ENCODE data around the gene GRAMD4. TPM values are rescaled to one million over a fixed set of nuclear protein-coding genes. Genes with fewer than 3 reads are reported as not detected.

GRAMD4 gene
- total RNA-seq, 1 donor from 2014 or later, result 64.8 TPM

- DNase-seq (ENCODE audit: low spot score), result no peak
Measured at GRCh38 chr22:46695346-46696228, 75.4 kb downstream of the GRAMD4 start.

GRCh38 chr22:46696229-46696518 lies 76.0 kb downstream of the GRAMD4 start:
- no peak for DNase-seq (ENCODE audit: low spot score)
- intact Hi-C loops (cut with DNase I), result no loop called here

More at GRCh38 chr22:46695346-46696228, 75.4 kb downstream of the GRAMD4 start:
- intact Hi-C loops (cut with DNase I), result no loop called here

- intact Hi-C loops (cut with DNase I), result no loop called here
- DNase-seq (ENCODE audit: low spot score), result no peak
Measured at GRCh38 chr22:46696614-46697013, 76.4 kb downstream of the GRAMD4 start.

- intact Hi-C loops (cut with DNase I), result no loop called here
- no peak for DNase-seq (ENCODE audit: low spot score)
Measured at GRCh38 chr22:46697811-46698515, 77.8 kb downstream of the GRAMD4 start.

- DNase-seq (ENCODE audit: low spot score), result no peak
- intact Hi-C loops (cut with DNase I), result no loop called here
Measured at GRCh38 chr22:46699091-46699490, 78.9 kb downstream of the GRAMD4 start.

GRCh38 chr22:46701262-46701661 lies 81.1 kb downstream of the GRAMD4 start:
- DNase-seq (ENCODE audit: low spot score), result no peak

GRCh38 chr22:46703171-46703995 lies 83.2 kb downstream of the GRAMD4 start:
- intact Hi-C loops (cut with DNase I), result no loop called here
- DNase-seq (ENCODE audit: low spot score), result no peak

More at GRCh38 chr22:46701262-46701661, 81.1 kb downstream of the GRAMD4 start:
- intact Hi-C loops (cut with DNase I), result no loop called here

- no peak for DNase-seq (ENCODE audit: low spot score)
- intact Hi-C loops (cut with DNase I), result no loop called here
Measured at GRCh38 chr22:46703996-46704370, 83.8 kb downstream of the GRAMD4 start.

- DNase-seq (ENCODE audit: low spot score), result no peak
- intact Hi-C loops (cut with DNase I), result no loop called here
Measured at GRCh38 chr22:46706060-46706459, 85.9 kb downstream of the GRAMD4 start.

- DNase-seq (ENCODE audit: low spot score), result no peak
- intact Hi-C loops (cut with DNase I), result no loop called here
Measured at GRCh38 chr22:46707305-46707704, 87.1 kb downstream of the GRAMD4 start.

- intact Hi-C loops (cut with DNase I), result no loop called here
- no peak for DNase-seq (ENCODE audit: low spot score)
Measured at GRCh38 chr22:46707827-46708570, 87.8 kb downstream of the GRAMD4 start.

- intact Hi-C loops (cut with DNase I), result no loop called here
- DNase-seq (ENCODE audit: low spot score), result no peak
Measured at GRCh38 chr22:46708766-46709330, 88.7 kb downstream of the GRAMD4 start.

- DNase-seq (ENCODE audit: low spot score), result no peak
- intact Hi-C loops (cut with DNase I), result no loop called here
Measured at GRCh38 chr22:46710806-46711205, 90.6 kb downstream of the GRAMD4 start.

- intact Hi-C loops (cut with DNase I), result no loop called here
- DNase-seq (ENCODE audit: low spot score), result no peak
Measured at GRCh38 chr22:46712288-46712687, 92.1 kb downstream of the GRAMD4 start.

GRCh38 chr22:46714550-46714949 lies 94.4 kb downstream of the GRAMD4 start:
- DNase-seq (ENCODE audit: low spot score), result no peak
- intact Hi-C loops (cut with DNase I), result no loop called here

GRCh38 chr22:46719921-46720320 lies 99.7 kb downstream of the GRAMD4 start:
- DNase-seq (ENCODE audit: low spot score), result no peak
- intact Hi-C loops (cut with DNase I), result no loop called here

GRCh38 chr22:46721501-46722085 lies 101.4 kb downstream of the GRAMD4 start:
- no peak for DNase-seq (ENCODE audit: low spot score)
- intact Hi-C loops (cut with DNase I), result no loop called here

GRCh38 chr22:46723882-46724281 lies 103.7 kb downstream of the GRAMD4 start:
- DNase-seq (ENCODE audit: low spot score), result no peak
- intact Hi-C loops (cut with DNase I), result no loop called here

- intact Hi-C loops (cut with DNase I), result no loop called here
- no peak for DNase-seq (ENCODE audit: low spot score)
Measured at GRCh38 chr22:46725096-46725495, 104.9 kb downstream of the GRAMD4 start.
